ENCODE data around the gene TRIM22.

TRIM22 gene

DNA sequence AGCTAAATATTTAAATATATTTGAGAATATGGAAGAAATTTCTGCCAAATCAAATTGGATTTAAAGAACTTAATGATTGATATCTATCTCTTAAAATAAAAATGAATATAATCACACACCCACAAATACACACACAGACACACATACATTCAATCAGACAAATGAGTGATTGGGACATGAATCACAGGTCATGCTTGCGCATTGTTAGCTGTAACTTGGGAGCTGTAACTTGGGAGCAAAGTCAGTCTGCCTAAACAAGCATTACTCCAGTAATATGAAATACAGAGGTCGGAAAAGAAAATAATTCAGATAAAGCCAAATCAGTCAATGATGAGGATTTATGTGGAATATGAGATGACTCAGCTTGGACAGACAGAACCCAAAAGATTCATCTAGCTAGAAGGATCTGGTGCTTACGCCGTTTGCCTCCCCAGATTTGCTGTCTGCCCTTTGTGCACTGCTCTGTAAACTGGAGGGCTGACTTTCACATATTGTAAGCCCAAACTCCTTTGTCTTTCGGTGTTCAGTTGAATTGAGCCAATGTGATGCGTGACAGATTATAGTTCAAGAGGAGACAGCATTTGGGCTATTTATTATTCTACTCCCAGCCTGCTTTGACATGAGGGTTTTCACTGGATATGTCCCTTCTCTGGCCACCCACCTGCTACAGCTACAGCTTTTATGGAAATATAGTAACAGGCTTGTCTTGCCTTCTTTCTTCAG lies 48.2 kb downstream of the TRIM22 start:
- in situ Hi-C loops (cut with HindIII; ENCODE audit: low sequenced_read_pairs), result no loop called here

DNA sequence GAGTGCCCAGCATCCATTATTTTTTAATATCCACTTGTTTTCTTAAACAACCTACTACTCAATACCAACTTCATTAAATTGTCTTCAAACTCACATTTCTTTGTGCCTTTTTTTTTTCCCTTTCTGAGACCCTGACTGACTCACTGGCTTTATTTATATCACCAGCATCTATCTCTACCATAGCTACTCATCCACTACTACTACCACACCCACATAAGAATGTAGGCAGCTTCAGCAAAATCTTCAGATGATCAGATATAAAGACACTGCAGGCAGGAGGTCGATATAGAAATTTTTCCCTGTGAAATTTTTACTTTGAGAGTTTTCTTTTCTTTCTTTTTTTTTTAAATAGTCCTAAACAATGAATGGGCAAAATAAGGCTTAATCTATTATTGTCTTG lies 48.8 kb downstream of the TRIM22 start:
- in situ Hi-C loops (cut with HindIII; ENCODE audit: low sequenced_read_pairs), result no loop called here

- in situ Hi-C loops (cut with HindIII; ENCODE audit: low sequenced_read_pairs), result no loop called here
Observed at GRCh38 chr11:5746614-5747013, 57.0 kb downstream of the TRIM22 start.

- in situ Hi-C loops (cut with HindIII; ENCODE audit: low sequenced_read_pairs), result no loop called here
Observed at GRCh38 chr11:5749836-5750235, 60.2 kb downstream of the TRIM22 start.

DNA sequence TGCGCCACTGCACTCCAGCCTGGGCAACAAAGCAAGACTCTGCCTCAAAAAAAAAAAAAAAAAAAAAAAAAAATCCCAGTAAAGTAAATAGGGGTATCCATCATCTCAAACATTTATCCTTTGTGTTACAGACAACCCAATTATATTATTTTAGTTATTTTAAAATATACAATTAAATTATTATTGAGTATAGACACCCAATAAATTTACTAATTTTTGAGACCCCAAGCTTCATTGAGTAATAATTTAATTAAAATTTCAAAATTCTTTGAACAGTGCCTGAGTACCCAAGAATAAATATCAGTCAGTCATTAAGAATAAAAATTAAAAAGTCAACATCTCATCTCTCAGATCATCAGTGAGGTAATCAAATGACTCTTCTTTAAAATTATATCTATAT lies 64.4 kb downstream of the TRIM22 start, which contains the start of gene OR52N4:
TSS of gene OR52N4 (plus strand) at position 301 of the 400 bp plus-strand sequence. CDS start 498 bp downstream, outside the sequence.
- in situ Hi-C loops (cut with HindIII; ENCODE audit: low sequenced_read_pairs), result no loop called here
